ENCODE measurements around the gene SYNGAP1.

DNA sequence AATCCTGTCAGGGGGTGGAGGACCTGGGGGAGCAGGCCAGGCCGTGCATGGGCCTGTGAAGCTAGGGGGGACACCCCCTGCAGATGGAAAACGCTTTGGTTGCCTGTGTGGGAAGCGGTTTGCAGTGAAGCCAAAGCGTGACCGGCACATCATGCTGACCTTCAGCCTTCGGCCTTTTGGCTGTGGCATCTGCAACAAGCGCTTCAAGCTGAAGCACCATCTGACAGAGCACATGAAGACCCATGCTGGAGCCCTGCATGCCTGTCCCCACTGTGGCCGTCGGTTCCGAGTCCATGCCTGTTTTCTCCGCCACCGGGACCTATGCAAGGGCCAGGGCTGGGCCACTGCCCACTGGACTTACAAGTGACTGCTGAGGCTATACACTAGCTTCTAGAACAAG is 36.3 kb downstream of the SYNGAP1 start:
- TF ChIP-seq, protein P1, sequence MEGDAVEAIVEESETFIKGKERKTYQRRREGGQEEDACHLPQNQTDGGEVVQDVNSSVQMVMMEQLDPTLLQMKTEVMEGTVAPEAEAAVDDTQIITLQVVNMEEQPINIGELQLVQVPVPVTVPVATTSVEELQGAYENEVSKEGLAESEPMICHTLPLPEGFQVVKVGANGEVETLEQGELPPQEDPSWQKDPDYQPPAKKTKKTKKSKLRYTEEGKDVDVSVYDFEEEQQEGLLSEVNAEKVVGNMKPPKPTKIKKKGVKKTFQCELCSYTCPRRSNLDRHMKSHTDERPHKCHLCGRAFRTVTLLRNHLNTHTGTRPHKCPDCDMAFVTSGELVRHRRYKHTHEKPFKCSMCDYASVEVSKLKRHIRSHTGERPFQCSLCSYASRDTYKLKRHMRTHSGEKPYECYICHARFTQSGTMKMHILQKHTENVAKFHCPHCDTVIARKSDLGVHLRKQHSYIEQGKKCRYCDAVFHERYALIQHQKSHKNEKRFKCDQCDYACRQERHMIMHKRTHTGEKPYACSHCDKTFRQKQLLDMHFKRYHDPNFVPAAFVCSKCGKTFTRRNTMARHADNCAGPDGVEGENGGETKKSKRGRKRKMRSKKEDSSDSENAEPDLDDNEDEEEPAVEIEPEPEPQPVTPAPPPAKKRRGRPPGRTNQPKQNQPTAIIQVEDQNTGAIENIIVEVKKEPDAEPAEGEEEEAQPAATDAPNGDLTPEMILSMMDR (conservative IDR thresholded peaks at IDR 0.05; ENCODE audit: low read depth, low read length): no peak
- TF ChIP-seq EZH2 (IDR thresholded peaks at IDR 0.05; ENCODE audit: borderline replicate concordance, low read depth, low read length, poor library complexity, severe bottlenecking): no peak

Measured in A673 (cell line).